Lung (tissue), 12 donors: ENCODE results near the gene STARD8. TPM values are rescaled to one million over a fixed set of nuclear protein-coding genes. Genes with fewer than 3 reads are reported as not detected.
A peak's percentile ranks its signal among the peaks of the same experiment; 100 is the strongest.

Experiments used
- ATAC-seq: fragments of 200-7000 bp; cut with Tn5 transposase; one replicate; pipeline ENCODE4 v1.9.1; 2020; ENCODE audit warnings: moderate number of reproducible peaks; ENCODE audit not compliant: insufficient read depth, low FRiP score
- DNase-seq, 3 donors: peaks; one replicate each; pipeline ENCODE4 v3.0.0-alpha.2; 2013 to 2017
- H3K27ac ChIP-seq, 2 donors: one replicate each; pipeline ENCODE4 v1.5.1; 2013; ENCODE audit warnings: mild to moderate bottlenecking in 2 of 2, moderate library complexity in 2 of 2, control low read depth in 1 of 2, inconsistent platforms in 1 of 2, low read depth in 1 of 2, low read length in 1 of 2
- H3K27me3 ChIP-seq, 3 donors: one replicate each; pipeline ENCODE4 v1.5.1; 2013; ENCODE audit warnings: low read length in 2 of 3; ENCODE audit not compliant: control insufficient read depth in 3 of 3, insufficient read depth in 3 of 3
- H3K36me3 ChIP-seq, 4 donors: one replicate each; pipeline ENCODE4 v1.5.1; 2013; ENCODE audit warnings: low read length in 4 of 4, mild to moderate bottlenecking in 1 of 4, moderate library complexity in 1 of 4; ENCODE audit not compliant: control insufficient read depth in 4 of 4, insufficient read depth in 4 of 4
- H3K4me1 ChIP-seq, 5 donors: one replicate each; pipeline ENCODE4 v1.5.1; 2013; ENCODE audit warnings: low read length in 5 of 5, mild to moderate bottlenecking in 2 of 5, moderate library complexity in 1 of 5; ENCODE audit not compliant: control insufficient read depth in 5 of 5, insufficient read depth in 5 of 5
- H3K4me3 ChIP-seq: one replicate; pipeline ENCODE4 v1.5.1; 2013; ENCODE audit warnings: mild to moderate bottlenecking, control low read depth, moderate library complexity
- H3K9ac ChIP-seq, 2 donors: one replicate each; pipeline ENCODE4 v1.5.1; 2013; ENCODE audit warnings: low read length in 2 of 2, control low read depth in 1 of 2; ENCODE audit not compliant: insufficient read depth in 1 of 2
- H3K9me3 ChIP-seq, 4 donors: one replicate each; pipeline ENCODE4 v1.5.1; 2013; ENCODE audit warnings: low read length in 3 of 4, mild to moderate bottlenecking in 1 of 4, moderate library complexity in 1 of 4; ENCODE audit not compliant: control insufficient read depth in 4 of 4, insufficient read depth in 3 of 4
- CTCF ChIP-seq: IDR thresholded peaks from 2 replicates; pipeline ENCODE4 v1.5.1; 2012; ENCODE audit warnings: mild to moderate bottlenecking; ENCODE audit errors: control extremely low read depth, extremely low read depth
- WGBS, 2 donors: extraction: QIAGEN DNeasy Blood & Tissue Kit; methylation state at CpG; one replicate each; pipeline ENCODE4 v1.1.7; 2013; 5-methylcytosine and 5-hydroxymethylcytosine counted together
- polyA plus RNA-seq, 2 donors: library from polyadenylated mRNA; stranded (reverse); fragments of 200-250 nt; gene quantifications; one replicate each; pipeline ENCODE4 v1.2.1, GENCODE V29; 2013
- total RNA-seq, 2 donors: library from RNA; depleted of rRNA in 1 of 2; stranded (reverse); fragments of >200 nt in 1 of 2; gene quantifications; one replicate each; pipeline ENCODE4 v1.2.1, GENCODE V29; 2014 to 2021
- donor health status: control.
- donor health status: control.
- donor health status: Bipolar disorder and iron deficiency.
- donor health status: healthy.
- donor health status: DM: yes; HTN: yes; CAD: no.

STARD8 gene
- total and polyA plus RNA-seq, 4 donors = 5.7 to 20.2 (median 18.5) TPM

DNA sequence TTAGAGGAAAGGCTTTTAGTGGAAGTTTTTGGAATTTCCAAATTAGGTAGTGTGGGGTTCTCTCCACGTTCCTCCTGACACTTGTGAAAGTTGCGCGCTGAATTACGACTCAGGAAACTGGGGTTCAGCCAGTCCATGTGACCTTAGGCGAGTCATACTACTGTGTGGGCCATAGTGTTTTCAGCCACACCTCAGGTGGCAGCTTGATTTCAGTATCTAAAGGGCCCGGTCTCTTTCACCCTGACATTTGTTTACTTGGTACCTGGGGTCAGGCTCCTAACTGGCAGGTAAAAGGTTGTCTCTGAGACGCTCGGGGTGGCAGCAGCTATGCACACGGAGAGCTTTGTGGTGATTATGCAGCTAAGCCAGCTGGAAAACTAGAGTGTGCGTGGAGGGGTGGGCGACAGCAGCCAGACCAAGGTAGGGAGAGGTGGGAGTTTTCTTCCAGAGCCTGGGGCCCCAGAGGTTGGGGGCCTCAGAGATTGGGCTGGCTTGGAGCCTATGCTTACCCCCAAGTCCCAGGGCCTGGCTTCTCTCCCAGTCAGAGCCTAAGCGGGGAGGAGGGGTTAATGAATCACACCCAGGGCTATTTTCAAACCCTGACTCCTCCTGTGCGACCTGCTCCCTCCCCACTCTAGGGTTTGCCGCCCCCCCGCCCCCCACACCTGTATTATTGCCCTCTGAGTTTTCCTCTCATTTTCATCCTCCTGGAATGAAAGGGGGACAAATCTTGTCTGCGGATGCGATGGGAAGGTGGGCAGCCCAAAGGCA, 47.2 kb downstream of the STARD8 start:
- Histone ChIP-seq H3K27ac (peak overlapping the region; percentile 49 to 63), H3K27me3 (peaks cover 0 to 7% (median 0%) of the 10 kb centered on the region in 3 donors), H3K4me1 (peaks cover 0 to 6% (median 0%) of the 10 kb centered on the region in 5 donors), H3K36me3 (no peaks in the 10 kb centered on the region), H3K4me3 (peak overlapping the region; percentile 35), H3K9ac (peak overlapping the region in 1 of 2 donors; percentile 40), H3K9me3 (peaks cover 0 to 8% (median 0%) of the 10 kb centered on the region in 4 donors)
- WGBS, 2 donors = 35 to 60% methylated on average over 17 of the region's 17 CpGs
- DNase-seq = no peak
- TF ChIP-seq CTCF = no peak
- no peak for ATAC-seq

- no peak overlapping the region for H3K4me3 ChIP-seq
- H3K27ac ChIP-seq = peak overlapping the region; percentile 49 to 75
- no peak overlapping the region for H3K9ac ChIP-seq
- H3K4me1 ChIP-seq = peaks cover 0 to 6% (median 0%) of the 10 kb centered on the region in 5 donors
- H3K36me3 ChIP-seq = no peaks in the 10 kb centered on the region
- no peak for TF ChIP-seq CTCF
- peaks cover 0 to 7% (median 2%) of the 10 kb centered on the region in 3 donors for H3K27me3 ChIP-seq
- DNase-seq = no peak
- WGBS, 2 donors = 52 to 60% methylated on average over 5 of the region's 5 CpGs
- H3K9me3 ChIP-seq = peaks cover 0 to 8% (median 0%) of the 10 kb centered on the region in 4 donors
- no peak for ATAC-seq
Measured at GRCh38 chrX:68695206-68695845, 47.9 kb downstream of the STARD8 start.

DNA sequence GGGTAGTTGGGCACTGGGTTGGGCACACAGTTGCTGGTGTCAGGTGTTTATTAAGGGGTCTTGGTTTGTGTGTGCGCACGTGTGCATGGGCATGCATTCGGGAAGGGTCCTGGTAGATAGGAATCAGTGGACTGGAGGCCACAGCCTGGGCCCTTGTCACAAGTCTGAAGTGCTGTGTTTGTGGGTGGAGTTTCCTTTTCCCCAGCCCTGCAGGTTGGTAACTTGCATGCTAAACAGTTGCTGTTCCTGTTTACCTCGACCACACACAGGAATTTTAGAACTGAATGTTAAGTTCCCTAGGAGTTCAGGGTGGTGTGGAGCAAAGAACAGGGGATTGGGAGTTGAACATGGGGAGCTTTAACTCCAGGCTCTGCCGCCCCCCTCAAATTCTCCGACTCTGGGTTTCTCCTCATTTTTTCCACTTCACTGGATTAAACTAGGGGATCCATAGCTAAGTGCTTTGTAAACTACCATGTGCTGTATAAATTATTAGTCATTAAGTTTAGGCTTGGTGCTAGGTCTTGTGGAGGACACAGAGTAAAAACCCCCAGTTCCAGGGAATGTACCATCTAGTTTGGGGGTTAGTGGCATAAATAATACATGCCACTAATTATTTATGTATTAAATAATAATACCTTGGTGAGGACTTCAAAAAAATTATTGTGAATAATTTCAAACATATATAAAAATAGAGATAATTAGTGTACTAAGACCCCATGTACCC, 49.0 kb downstream of the STARD8 start:
- no peak for TF ChIP-seq CTCF
- Histone ChIP-seq H3K27me3 (peaks cover 0 to 7% (median 2%) of the 10 kb centered on the region in 3 donors), H3K4me3 (no peak overlapping the region), H3K9ac (no peak overlapping the region), H3K36me3 (no peaks in the 10 kb centered on the region), H3K4me1 (peaks cover 0 to 7% (median 0%) of the 10 kb centered on the region in 5 donors), H3K9me3 (peaks cover 0 to 5% (median 0%) of the 10 kb centered on the region in 4 donors), H3K27ac (peak overlapping the region; percentile 14 to 75)
- DNase-seq (no peak), ATAC-seq (no peak)
- 50 to 54% methylated on average over 6 of the region's 6 CpGs for WGBS, 2 donors
